ENCODE data around the gene MYOCOS.

DNA sequence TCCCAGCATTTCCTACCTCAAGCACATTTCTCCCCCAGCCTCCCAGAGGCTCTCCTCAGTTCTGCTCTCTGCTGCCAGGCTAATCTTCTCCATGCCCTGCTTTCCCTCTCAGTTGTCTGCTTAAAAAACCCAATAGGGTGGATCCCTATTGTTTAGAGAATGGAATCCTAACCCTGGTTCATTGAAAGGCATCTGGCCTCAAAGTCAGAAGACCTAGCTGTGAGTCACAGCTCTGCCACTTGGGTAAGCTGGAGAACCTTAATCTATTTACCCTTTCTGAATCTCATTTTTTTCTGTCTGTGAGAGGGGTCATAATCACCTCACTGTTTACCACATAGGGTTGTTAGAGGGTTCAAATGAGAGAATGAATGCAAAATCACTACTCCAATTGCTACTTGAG, 42.9 kb downstream of the MYOCOS start:
- TF ChIP-seq, protein P1, sequence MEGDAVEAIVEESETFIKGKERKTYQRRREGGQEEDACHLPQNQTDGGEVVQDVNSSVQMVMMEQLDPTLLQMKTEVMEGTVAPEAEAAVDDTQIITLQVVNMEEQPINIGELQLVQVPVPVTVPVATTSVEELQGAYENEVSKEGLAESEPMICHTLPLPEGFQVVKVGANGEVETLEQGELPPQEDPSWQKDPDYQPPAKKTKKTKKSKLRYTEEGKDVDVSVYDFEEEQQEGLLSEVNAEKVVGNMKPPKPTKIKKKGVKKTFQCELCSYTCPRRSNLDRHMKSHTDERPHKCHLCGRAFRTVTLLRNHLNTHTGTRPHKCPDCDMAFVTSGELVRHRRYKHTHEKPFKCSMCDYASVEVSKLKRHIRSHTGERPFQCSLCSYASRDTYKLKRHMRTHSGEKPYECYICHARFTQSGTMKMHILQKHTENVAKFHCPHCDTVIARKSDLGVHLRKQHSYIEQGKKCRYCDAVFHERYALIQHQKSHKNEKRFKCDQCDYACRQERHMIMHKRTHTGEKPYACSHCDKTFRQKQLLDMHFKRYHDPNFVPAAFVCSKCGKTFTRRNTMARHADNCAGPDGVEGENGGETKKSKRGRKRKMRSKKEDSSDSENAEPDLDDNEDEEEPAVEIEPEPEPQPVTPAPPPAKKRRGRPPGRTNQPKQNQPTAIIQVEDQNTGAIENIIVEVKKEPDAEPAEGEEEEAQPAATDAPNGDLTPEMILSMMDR (IDR thresholded peaks at IDR 0.05) = no peak
- TF ChIP-seq POLR2A (IDR thresholded peaks at IDR 0.05) = no peak
- TF ChIP-seq POLR2AphosphoS5 (IDR thresholded peaks at IDR 0.05) = no peak

Data from upper lobe of left lung (tissue), 4 donors.